K562 (cell line): Measurements from ENCODE around the gene NLRX1. TPM values are rescaled to one million over a fixed set of nuclear protein-coding genes. Genes with fewer than 3 reads are reported as not detected.

Experiments used
- ATF4 ChIP-seq: fragments of 450-650 bp; formaldehyde crosslinking; IDR thresholded peaks from 2 replicates; pipeline ENCODE4 v1.4.0; 2022; ENCODE audit warnings: mild to moderate bottlenecking, moderate library complexity
- CBFA2T3 ChIP-seq: fragments of 450-650 bp; IDR thresholded peaks from 2 replicates; pipeline ENCODE4 v1.6.1; 2017
- GATAD2A ChIP-seq: fragments of 450-650 bp; IDR thresholded peaks from 2 replicates; pipeline ENCODE4 v1.6.1; 2017
- HDAC1 ChIP-seq, 2 experiments: fragments of 450-650 bp; IDR thresholded peaks; 2 replicates each; pipeline ENCODE4 v1.6.1; 2016 to 2017; ENCODE audit warnings: inconsistent platforms in 1 of 2, mild to moderate bottlenecking in 1 of 2, moderate library complexity in 1 of 2
- HDGF ChIP-seq: fragments of 450-650 bp; IDR thresholded peaks from 2 replicates; pipeline ENCODE4 v1.6.1; 2016
- HNRNPK ChIP-seq: fragments of 200-400 bp; formaldehyde crosslinking; IDR thresholded peaks from one replicate; pipeline ENCODE4 v1.6.1; 2018; ENCODE audit warnings: mild to moderate bottlenecking, low read depth, low read length; ENCODE audit not compliant: poor library complexity, severe bottlenecking
- IRF9 ChIP-seq: fragments of 450-650 bp; IDR thresholded peaks from 2 replicates; pipeline ENCODE4 v1.6.1; 2016; ENCODE audit warnings: missing biosample characterization, missing genetic modification characterization
- JUN ChIP-seq, 2 experiments: sonication (generic) in 1 of 2; formaldehyde crosslinking in 1 of 2; IDR thresholded peaks; 2 replicates each; pipeline versions ENCODE4 v1.6.1 to v1.8.0; 2012 to 2022; ENCODE audit warnings: borderline replicate concordance in 2 of 2, mild to moderate bottlenecking in 2 of 2, improper control_type of control experiment in 1 of 2, low read depth in 1 of 2, low read length in 1 of 2, missing genetic modification reagents in 1 of 2
- KAT8 ChIP-seq: fragments of 450-650 bp; IDR thresholded peaks from 2 replicates; pipeline ENCODE4 v1.6.1; 2016; ENCODE audit warnings: low read depth, mild to moderate bottlenecking
- L3MBTL2 ChIP-seq: fragments of 450-650 bp; IDR thresholded peaks from 2 replicates; pipeline ENCODE4 v1.6.1; 2016; ENCODE audit warnings: mild to moderate bottlenecking, moderate library complexity
- MAFG ChIP-seq: fragments of 450-650 bp; conservative IDR thresholded peaks from 2 replicates; pipeline ENCODE4 v1.6.1; 2016; ENCODE audit warnings: missing genetic modification characterization, missing compliant biosample characterization
- MYNN ChIP-seq, 2 experiments: sonication (generic); formaldehyde crosslinking in 1 of 2; IDR thresholded peaks; 2 replicates each; pipeline versions ENCODE4 v1.5.0 to v1.6.1; 2016 to 2020; ENCODE audit warnings: antibody characterized with exemption in 1 of 2, missing genetic modification reagents in 1 of 2
- NFYB ChIP-seq: IDR thresholded peaks from 2 replicates; pipeline ENCODE4 v1.6.1; 2011; ENCODE audit warnings: mild to moderate bottlenecking, moderate library complexity; ENCODE audit not compliant: insufficient read length; ENCODE audit errors: extremely low read depth
- NRF1 ChIP-seq, 2 experiments: fragments of 450-650 bp; IDR thresholded peaks in 1 of 2; conservative IDR thresholded peaks in 1 of 2; 2 replicates each; pipeline ENCODE4 v1.6.1; 2014; ENCODE audit warnings: mild to moderate bottlenecking in 2 of 2
- PCBP2 ChIP-seq: fragments of 200-400 bp; formaldehyde crosslinking; IDR thresholded peaks from 2 replicates; pipeline ENCODE4 v1.6.1; 2018; ENCODE audit warnings: low read length, low read depth, mild to moderate bottlenecking, moderate library complexity; ENCODE audit not compliant: poor library complexity, severe bottlenecking
- POLR2AphosphoS5 ChIP-seq: IDR thresholded peaks from 2 replicates; pipeline ENCODE4 v1.6.1; 2011; ENCODE audit warnings: mild to moderate bottlenecking, low read depth, low read length, moderate library complexity; ENCODE audit not compliant: control insufficient read depth, insufficient read depth
- RCOR1 ChIP-seq, 2 experiments: IDR thresholded peaks; 2 replicates each; pipeline ENCODE4 v1.6.1; 2012; ENCODE audit warnings: low read depth in 2 of 2, low read length in 2 of 2, borderline replicate concordance in 1 of 2, improper control_type of control experiment in 1 of 2
- SMARCA4 ChIP-seq: fragments of 450-650 bp; IDR thresholded peaks from 2 replicates; pipeline ENCODE4 v1.6.1; 2016
- STAT5B ChIP-seq: fragments of 250-450 bp; sonication (Bioruptor Pico); IDR thresholded peaks from 2 replicates; pipeline ENCODE4 v1.8.0; 2021; ENCODE audit warnings: mild to moderate bottlenecking, inconsistent platforms
- TCF15 ChIP-seq: fragments of 250-450 bp; sonication (Bioruptor Pico); IDR thresholded peaks from 2 replicates; pipeline ENCODE4 v1.8.0; 2022; ENCODE audit warnings: moderate library complexity, mild to moderate bottlenecking, inconsistent platforms
- ZNF280B ChIP-seq: fragments of 250-450 bp; sonication (Bioruptor Pico); IDR thresholded peaks from 2 replicates; pipeline ENCODE4 v1.5.1; 2021; ENCODE audit warnings: mild to moderate bottlenecking
- ZNF764 ChIP-seq: fragments of 250-450 bp; sonication (Bioruptor Pico); IDR thresholded peaks from 2 replicates; pipeline ENCODE4 v1.4.0; 2020; ENCODE audit warnings: low read depth, mild to moderate bottlenecking, moderate library complexity
- polyA plus RNA-seq, 8 experiments: library from polyadenylated mRNA; depleted of rRNA in 4 of 8; stranded (reverse) in 5 of 8; unstranded in 3 of 8; fragments of >200 nt; fragmentation: Nextera tagmentation in 2 of 8; fragmentation: Illumina TruSeq in 1 of 8; extraction: Ambion mirVana in 2 of 8; extraction: Trizol in 1 of 8; gene quantifications; 2 replicates each; pipeline versions ENCODE4 v1.2.1 to v1.2.3, GENCODE V29; 2011 to 2014; ENCODE audit warnings: inconsistent platforms in 1 of 8, missing spikeins in 1 of 8
- total RNA-seq, 7 experiments: library from RNA; depleted of rRNA in 6 of 7; stranded (reverse); fragments of >200 nt in 6 of 7; fragmentation: Illumina TruSeq in 2 of 7; extraction: Trizol in 2 of 7; gene quantifications; 2 replicates each; pipeline versions ENCODE4 v1.2.1 to v1.2.3, GENCODE V29; 2011 to 2021; ENCODE audit warnings: low replicate concordance in 1 of 7

The NLRX1 gene
- total and polyA plus RNA-seq, 9 of the 15 experiments (the other 6 are each of a cell fraction or from before 2014, with no cell fraction given) = 0.04 to 2.3 (median 0.69) TPM

GRCh38 chr11:119172513-119172912 lies 4.0 kb downstream of the NLRX1 start (continued):
- TF ChIP-seq IRF9 = no peak
- no peak for TF ChIP-seq TCF15
- no peak for TF ChIP-seq ATF4 (CRISPR knock-in tag)
- TF ChIP-seq HDGF = no peak; the same call in 1 of the 2 replicates
- 0 out of 2 replicates have a peak, but pooled peaks have one; percentile 18 for TF ChIP-seq SMARCA4
- no peak for TF ChIP-seq HNRNPK
- TF ChIP-seq POLR2AphosphoS5 = peak; percentile 40; the same call in 1 of the 2 replicates
- no peak for TF ChIP-seq HDAC1 (IDR thresholded peaks at IDR 0.05)
- TF ChIP-seq RCOR1 (IDR thresholded peaks at IDR 0.05; ENCODE audit: borderline replicate concordance in 1 of 2, low read depth in 2 of 2, low read length in 2 of 2) = no peak
- TF ChIP-seq JUN (IDR thresholded peaks at IDR 0.05; ENCODE audit: borderline replicate concordance, low read depth, low read length) = no peak
- TF ChIP-seq JUN (CRISPR knock-in tag; IDR thresholded peaks at IDR 0.05; ENCODE audit: borderline replicate concordance) = no peak
- TF ChIP-seq GATAD2A = no peak
- no peak for TF ChIP-seq NFYB
- no peak for TF ChIP-seq STAT5B (CRISPR knock-in tag)
- 0 out of 4 replicates have a peak, but pooled peaks of 1 of the 2 experiments have one; percentile 12 for TF ChIP-seq NRF1 (conservative IDR thresholded peaks at IDR 0.05 in 1 of 2, IDR thresholded peaks at IDR 0.05 in 1 of 2)
- TF ChIP-seq MYNN (IDR thresholded peaks at IDR 0.05) = no peak
- no peak for TF ChIP-seq MYNN (CRISPR knock-in tag; IDR thresholded peaks at IDR 0.05)
- no peak for TF ChIP-seq MAFG
- no peak for TF ChIP-seq KAT8
- no peak for TF ChIP-seq ZNF280B (CRISPR knock-in tag)
- TF ChIP-seq ZNF764 (CRISPR knock-in tag) = no peak
- TF ChIP-seq PCBP2 = no peak
- no peak for TF ChIP-seq L3MBTL2
- TF ChIP-seq CBFA2T3 = peak; percentile 81
